GM18520 (cell line): Measurements from ENCODE around the gene COG3.

ENCODE experiments used
- ATAC-seq: cut with Tn5 transposase; IDR thresholded peaks from one replicate; pipeline ENCODE4 v1.9.1; 2021; ENCODE audit not compliant: unreplicated experiment

Gene COG3

DNA sequence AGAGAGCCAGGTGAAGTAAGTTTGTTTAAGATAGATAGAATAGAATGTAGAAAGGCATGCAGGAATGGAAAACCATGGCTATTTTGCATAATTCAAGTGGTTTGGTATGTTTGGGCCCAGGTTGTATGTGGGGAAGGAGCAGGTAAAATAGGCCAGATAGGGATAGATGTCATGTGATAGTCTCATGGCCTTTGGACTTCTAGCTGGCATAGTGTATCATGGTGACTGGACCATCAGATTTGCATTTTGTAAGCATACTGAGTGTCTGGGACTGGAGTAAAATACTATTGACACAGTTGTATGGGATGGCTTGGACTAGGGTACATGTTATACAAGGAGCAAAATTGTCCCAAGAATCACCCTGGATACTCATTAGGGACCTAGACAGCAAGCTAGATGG is 38.9 kb downstream of the COG3 start:
- ATAC-seq = no peak

DNA sequence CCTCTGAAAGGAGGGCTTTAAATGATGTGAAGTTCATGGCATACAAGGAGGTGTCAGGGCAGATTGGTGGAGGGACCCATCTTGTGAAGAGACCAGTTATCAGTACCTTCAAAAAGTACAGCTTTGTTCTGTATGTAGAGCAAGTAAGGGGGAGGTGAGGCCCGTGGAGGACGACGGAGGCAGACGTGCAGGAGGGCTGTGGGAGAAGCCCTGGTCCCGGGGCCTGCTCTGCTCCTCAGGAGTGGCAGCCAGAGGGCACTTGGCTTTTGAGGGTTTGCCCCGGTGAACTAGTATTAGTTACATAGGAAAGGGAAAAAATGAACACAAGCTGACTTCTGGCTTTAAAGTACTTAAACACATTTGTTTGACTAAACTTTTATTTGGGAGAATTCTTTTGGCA is 42.1 kb downstream of the COG3 start:
- ATAC-seq = no peak

DNA sequence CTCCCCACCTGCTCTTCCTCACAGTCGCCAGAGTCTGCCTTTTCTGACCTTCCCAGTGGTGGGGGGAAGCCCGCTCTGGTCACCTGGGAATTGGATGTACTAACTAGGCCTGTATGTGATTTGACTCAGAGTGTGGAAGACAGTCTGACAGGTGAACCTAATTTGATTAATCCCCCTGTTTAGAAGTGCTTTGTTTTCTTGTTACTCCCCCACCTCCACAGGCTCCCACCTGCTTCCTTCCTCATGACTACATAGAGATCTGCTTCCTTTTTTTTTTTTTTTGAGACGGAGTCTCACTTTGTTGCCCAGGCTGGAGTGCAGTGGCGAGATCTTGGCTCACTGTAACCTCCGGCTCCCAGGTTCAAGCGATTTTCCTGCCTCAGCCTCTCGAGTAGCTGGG is 44.0 kb downstream of the COG3 start:
- ATAC-seq = no peak

DNA sequence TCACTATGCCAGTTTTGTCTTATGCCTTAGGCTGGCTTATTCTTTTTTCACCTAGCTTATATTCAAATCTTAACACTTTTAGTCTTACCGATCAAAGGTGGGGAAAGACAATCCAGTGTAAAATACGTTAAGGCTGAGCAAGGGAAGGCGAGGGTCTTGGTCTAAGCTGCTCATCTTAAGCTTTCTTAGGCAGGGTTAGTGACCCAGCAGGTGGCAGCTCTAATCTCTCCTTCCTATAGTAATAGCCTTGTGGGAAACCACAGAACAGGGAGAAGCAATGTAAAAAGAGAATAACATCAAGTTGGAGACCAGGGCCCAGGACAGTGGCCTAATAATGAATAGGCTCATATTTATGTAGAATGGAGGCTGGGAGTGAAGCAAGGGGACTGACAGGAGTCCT is 45.9 kb downstream of the COG3 start:
- ATAC-seq = no peak

DNA sequence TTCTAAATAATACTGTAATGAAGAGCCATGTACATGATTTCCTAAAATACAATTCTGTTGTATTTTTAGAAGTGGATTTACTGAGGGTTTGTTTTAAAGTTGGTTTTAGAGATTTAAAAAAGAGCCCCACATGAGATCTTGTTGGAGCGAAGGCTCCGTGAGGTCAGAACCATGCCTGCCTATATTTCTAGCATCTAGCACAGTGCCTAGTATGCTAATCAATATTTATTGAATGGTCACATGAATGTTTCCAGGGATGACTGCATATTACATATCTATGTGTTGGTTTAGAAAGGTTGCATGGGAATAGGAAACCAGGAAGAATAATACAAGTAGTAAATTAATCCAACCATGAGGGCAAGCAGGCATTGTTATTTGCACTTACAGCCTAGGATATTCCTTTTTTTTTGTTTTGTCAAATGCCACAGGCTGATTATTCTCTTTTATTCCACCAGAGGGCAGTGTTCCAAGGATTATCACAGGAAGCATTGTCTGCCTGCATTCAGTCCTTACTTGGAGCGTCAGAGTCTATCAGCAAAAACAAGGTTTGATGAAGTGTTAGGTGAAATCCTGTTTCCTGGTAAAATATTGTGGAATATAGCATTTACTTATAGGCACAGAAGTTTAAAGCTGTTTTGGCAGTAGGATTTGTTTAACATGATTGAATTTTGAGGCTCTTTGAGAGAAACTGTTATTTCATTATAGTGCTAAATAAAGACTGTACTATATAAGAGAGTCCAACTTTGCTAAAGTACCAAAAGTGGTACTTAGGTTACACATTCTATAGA is 46.8 kb downstream of the COG3 start:
- no peak for ATAC-seq

DNA sequence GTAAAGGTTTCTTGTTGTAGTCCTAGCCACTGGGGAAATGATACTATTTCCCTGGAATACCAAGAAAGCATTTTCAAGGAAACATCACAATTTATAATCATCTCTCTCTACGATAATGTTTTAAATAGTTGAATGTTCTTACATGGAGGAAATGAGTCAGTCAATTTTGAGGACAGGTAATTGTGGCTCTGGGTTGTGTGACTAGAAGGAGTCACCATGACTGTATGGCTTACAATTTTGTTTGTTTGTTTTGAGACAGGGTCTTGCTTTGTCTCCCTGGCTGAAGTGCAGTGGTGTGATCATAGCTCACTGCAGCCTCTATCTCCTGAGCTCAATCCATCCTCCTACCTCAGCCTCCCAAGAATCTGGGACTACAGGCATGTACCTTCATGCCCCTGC is 47.4 kb downstream of the COG3 start:
- ATAC-seq = no peak

DNA sequence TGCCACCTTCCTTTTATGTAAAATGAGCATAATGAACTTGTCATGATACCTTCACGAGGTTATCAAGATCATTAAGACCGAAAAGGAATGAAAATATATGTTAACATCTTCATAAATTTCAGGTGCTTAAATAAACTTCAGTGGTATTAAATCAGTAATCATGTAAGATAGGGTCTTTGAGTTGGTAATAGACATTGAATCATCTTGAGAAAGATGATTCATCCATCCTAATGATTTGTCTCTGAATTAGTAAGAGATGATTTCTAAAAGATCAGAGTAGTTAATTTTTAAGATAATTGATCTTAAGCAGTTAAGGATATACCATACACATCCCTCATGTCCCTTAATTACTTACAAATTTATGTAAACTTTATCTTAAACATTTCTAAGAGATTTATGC is 52.0 kb downstream of the COG3 start:
- no peak for ATAC-seq

DNA sequence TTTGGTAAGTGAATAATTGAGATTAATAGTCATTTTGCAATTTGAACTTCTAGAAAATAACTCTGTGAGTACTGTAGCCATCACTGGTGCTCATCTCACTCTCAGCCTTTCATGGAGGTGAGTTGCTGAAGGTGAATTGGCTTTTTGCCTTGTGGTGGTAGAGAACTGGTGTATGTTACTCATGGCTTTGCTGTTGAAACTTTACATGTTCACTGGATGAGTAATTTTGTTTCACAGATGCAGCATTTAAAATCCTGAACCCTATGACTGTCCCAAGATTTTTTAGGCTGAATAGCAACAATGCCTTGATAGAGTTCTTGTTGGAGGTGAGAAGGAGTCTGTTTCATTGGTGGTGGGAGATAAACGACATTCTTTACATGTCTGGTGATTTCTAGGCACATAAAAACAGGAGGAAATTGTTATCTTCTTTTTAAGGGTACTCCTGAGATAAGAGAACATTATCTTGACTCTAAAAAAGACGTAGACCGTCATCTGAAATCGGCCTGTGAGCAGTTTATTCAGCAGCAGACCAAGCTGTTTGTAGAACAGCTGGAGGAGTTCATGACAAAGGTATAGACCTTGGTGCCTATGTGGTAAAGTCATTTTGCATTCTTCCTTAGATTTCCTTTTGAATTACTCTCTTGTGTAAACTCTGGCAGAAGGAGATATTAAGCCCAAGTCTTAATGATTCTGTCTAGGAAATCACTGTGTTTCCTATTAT is 53.9 kb downstream of the COG3 start:
- no peak for ATAC-seq

DNA sequence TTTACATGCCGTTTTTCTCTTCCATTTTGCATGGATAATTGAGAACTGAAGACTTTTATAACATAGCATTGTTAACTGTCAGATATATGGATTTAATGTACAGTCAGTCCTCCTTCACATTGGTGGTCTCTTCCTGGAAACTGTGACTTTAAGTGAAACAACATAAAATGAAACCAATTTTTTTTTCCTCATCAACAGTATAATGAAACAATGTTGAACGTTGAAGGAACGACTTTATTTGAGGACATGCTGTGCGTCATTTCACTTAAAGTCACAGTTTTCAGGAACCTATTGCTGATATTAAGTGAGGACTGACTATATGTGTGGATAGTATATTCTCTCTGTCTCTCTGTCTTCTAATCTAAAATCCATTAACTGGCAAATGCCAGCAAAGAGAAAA is 54.8 kb downstream of the COG3 start:
- ATAC-seq = no peak

DNA sequence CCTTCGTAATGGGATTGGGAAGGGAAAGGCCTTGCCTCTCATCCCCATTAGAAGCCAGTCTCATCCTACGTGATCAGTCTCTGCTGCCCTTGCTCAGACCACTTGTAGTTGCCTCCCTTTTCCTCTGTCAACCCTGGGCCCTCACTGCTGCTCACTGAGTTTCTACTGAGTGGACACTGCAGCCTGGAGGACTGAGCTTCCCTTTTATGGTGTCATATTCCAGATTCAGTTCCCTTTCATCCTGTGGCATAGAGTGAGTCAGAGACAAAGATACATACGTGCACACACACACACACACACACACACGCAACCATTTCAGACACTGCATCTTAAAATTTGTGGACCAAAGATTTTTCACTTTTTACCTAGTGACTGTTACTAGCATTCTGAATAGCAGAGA is 56.6 kb downstream of the COG3 start:
- no peak for ATAC-seq

DNA sequence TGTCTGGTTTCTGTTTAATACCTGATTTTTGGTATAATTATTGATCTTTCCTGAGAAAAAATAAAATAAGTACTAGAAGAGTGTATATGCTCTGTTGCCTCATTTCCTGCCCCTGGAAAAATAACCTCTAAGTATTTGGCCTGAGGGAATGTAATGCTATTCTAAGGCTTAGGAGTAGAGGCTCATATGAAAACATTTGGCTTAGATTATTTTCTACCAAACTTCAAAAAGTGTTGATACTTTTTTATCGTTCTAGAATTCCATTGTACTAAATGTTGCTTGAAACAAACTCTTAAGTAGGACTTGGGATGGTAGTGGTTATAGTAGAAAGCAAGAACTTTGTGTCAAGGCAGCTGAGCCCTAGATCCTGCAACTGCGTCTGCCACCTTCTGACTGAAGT is 57.8 kb downstream of the COG3 start:
- ATAC-seq = no peak

DNA sequence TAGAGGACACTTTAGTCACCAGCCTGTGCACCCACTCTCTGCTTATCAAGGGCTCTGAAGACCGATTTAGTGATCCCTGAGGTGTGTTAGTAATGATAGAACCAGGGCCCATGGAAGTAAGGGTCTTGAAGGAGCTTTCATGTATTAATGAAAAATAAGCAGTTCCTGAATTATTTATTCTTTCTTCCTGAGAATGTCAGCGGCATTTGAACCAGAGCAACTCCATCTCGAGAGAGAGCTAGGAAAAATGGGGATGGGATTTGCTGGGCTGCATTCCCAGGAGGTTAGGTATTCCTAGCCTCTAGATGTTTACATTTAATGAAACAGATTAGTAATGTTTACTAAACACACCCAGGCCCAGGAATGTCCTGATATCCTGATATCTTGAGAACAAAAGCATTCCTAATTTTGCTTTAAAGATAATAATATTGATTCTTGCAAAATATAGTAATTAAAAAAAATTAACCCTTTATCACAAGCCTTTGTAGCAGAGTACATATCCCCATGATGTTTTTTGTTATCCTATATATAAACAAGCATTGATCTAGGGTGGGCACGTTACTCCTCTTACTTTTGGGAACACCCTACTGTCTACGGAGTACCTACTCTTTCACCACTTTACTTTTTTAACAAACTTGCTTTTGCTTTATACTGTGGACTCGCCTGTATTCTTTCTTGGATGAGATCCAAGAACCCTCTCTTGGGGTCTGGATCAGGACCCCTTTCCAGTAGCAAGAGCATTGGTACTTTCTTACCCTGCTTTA is 63.1 kb downstream of the COG3 start:
- ATAC-seq = no peak

DNA sequence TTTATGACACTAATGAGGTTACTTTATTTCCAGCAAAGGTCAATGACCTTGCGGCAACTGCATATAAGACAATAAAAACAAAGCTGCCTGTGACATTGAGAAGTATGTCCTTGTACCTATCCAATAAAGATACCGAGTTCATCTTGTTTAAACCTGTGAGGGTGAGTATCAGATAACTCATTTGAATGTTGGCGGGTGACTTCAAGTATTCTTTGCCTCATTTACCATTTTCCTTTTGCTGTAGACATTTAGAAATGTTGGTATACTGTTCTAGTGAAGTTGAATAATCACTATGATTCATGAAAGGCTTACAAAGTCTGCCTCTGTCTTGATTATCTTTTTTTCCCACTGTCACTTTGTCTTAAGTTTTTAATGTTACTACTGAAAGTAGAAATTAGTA is 65.0 kb downstream of the COG3 start:
- ATAC-seq = no peak

DNA sequence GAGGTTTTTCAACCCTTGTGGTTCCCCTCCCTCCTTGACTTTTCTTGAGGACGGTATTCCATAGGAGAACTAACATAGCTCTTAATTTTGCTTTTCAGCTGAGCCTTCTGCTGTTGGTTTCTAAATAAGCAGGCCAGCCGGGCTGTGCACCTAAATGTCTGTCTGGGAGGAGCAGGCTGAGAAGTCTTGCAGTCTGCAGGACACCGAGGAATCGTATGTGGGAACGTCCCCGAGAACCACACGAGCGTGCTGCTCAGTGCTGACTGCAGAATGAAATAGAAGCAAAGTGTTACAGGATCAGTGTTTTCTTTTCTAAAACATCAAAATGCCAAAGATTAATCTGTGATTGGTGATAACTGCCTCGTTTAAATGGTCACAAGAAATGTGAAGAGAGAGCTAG is 69.9 kb downstream of the COG3 start:
- ATAC-seq = no peak

DNA sequence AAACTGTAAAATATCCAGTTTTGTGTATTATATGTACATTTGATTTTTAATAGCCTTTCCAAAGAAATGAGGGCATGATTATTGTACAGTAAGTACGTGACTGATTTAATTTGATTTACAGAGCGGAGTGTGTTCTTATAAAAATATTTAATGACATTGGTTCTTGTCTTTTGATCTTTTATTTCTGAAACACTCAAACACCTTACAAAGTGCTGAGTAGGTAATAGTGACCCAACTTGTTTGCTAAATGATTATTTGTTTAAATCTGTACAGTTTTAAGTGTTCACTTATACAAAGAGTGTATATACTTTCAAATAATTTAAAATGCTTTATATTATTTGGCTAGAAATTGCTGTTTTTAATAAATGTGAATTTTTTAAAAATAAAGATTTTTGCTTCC is 71.5 kb downstream of the COG3 start:
- no peak for ATAC-seq

DNA sequence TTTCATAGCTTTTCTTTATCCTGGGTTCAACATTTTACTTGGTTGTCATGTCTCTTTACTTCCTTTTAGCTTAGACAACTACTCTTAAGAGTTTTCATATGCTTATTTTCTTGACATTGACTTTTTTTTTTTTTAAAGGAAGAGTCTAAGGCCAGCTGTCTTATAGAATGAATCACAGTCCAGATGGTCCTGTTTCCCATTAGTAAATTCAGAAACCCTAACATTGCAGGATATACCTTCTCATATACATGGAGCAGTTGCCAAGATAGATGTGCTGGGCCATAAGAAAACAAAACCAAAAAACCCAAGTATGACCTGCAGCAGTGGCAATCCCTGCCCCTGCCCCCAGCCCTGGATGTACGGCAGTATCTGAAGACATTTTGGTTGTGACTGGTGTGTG is 72.8 kb downstream of the COG3 start:
- no peak for ATAC-seq

DNA sequence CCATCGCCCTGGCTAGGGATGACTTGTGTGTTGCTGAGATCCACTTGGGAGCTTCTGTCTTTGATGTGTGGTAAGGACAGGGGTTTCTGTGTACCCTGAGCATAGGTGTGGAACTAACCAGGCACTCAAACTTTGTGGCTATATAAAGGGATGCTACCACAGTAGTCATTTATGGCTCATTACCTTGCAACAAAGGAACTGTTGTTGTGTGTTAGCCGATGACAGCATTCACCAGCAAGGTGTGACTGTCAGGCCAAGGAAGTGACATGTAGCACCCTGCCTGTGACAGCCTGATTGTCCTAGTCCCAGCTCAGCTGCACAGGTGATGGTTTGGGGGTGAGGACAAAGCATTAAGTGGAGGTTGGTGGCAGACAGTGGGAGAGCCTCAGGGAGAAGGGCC is 73.6 kb downstream of the COG3 start:
- no peak for ATAC-seq

DNA sequence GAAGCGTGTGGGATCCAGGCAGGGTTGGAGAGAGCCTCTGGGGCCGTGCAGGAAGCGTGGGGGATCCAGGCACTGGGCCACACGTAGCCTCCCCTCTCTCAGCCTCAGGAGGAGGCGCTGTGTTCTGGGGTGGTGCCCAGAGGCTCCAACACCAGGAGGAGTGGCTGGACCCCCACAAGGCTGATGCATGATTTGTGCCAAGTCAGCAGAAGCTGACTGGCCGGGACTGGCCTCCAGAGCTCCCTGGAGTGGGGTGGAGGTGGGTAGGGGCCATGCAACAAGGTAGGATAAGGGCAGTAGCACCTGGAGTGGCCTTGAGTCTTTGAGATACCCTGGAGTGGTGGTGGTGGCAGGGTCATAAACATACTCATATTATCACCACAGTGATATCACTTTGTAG is 75.5 kb downstream of the COG3 start:
- ATAC-seq = no peak

DNA sequence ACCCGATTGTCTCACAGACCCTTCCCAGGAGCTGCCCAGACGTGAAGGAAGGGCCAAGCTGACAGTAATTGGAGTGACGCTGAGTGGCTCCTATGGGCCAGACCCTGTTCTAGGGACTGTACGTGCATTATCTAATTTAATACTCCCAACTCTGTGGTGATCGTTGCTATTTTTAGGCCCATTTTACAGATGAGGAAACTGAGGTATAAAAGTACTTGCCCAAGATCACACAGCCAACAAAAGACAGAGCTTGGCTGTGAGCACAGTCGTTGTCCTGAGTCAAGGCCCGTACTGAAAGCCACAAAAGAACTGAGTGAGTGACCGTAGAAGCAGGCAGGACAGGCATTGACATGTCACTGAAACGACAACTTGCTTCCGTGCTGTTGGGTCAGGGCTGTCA is 76.1 kb downstream of the COG3 start:
- no peak for ATAC-seq

DNA sequence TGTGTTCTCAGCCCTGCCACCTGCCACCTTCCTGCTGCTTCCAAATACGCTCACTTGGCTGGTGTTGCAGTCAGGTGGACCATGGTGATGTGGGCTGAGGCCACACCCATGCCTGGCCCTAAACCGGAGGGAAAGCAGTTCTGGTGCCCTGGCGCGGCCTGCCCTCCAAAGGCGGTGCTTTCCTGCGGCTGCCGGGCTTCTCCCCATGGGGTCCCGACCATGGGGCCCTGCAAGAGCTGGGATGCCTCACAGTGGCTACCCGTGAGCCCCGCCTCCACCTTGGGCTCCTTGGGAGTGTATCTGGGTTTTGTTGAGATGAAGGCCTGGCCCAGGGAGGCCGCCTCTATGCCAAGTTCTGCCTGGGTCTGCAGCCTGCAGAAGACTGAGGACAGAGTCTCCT is 77.1 kb downstream of the COG3 start:
- no peak for ATAC-seq

DNA sequence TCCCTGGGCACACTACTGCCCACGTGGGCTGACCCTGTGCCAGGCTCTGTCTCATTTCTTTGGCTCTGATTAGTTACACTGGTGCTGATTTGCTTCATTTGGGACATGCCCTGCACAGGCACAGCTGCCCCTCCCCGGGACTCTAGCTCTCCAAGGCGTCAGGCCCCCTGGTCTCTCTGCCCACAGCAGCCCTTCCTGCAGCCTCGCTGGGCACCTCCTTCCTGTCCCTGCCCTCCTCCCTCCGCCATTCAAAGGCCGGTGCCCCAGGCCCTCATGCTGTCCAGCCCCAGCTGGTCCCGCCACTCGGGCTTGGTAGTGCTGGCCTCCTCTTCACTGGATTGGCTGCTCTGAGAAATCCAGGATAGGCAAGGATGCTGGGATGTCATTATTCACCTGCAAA is 77.7 kb downstream of the COG3 start:
- no peak for ATAC-seq

DNA sequence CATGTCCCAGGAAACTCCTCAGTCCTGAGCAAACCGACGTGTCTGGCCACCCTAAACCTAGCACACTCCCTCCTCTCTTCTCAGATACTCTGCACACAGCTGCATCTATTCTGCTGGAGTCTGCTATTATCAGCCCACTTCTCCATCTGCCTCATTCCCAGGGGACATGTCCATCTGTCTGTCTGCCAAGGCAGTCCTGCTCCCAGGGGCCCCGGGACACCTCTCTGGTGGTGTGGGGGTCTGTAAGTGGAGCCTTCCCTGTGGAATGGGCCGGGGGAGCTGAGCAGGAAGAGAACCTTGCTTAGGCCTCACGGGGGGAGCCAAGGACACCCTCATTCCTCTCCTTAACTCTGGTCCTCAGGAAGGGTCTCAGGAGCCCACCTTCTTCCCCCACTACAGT is 78.1 kb downstream of the COG3 start:
- ATAC-seq = no peak
